Neural cell (in vitro differentiated cells): ENCODE results near the gene KIZ. TPM values are rescaled to one million over a fixed set of nuclear protein-coding genes. Genes with fewer than 3 reads are reported as not detected.

Experiments
- H2AFZ ChIP-seq: fragments of 200-600, 300-800 bp; sonication (generic), shearing (Covaris generic); 2 replicates; pipeline ENCODE4 v1.6.0; 2014; ENCODE audit warnings: low read depth, mild to moderate bottlenecking, antibody characterized with exemption, low read length, moderate library complexity
- H3F3A ChIP-seq: fragments of 200-600 bp; shearing (Covaris generic); 2 replicates; pipeline ENCODE4 v1.6.1; 2016; ENCODE audit warnings: mild to moderate bottlenecking, moderate library complexity, mixed read lengths, antibody characterized with exemption, low read length; ENCODE audit not compliant: insufficient read depth, poor library complexity, severe bottlenecking
- H3K27ac ChIP-seq: fragments of 200-600, 300-800 bp; sonication (generic), shearing (Covaris generic); 2 replicates; pipeline ENCODE4 v1.5.1; 2014; ENCODE audit warnings: mild to moderate bottlenecking, low read length, moderate library complexity
- H3K27me3 ChIP-seq: fragments of 300-800, 200-600 bp; sonication (generic), shearing (Covaris generic); 2 replicates; pipeline ENCODE4 v1.6.0; 2014; ENCODE audit warnings: mild to moderate bottlenecking, low read depth, low read length, moderate library complexity; ENCODE audit not compliant: insufficient read depth
- H3K36me3 ChIP-seq: fragments of 300-800, 200-600 bp; sonication (generic), shearing (Covaris generic); 2 replicates; pipeline ENCODE4 v1.5.1; 2014; ENCODE audit warnings: mild to moderate bottlenecking, antibody characterized with exemption, low read length, moderate library complexity; ENCODE audit not compliant: insufficient read depth
- H3K4me2 ChIP-seq: fragments of 300-800, 200-600 bp; sonication (generic), shearing (Covaris generic); 2 replicates; pipeline ENCODE4 v1.6.0; 2014; ENCODE audit warnings: mild to moderate bottlenecking, low read length
- H3K4me3 ChIP-seq: fragments of 300-800, 200-600 bp; sonication (generic), shearing (Covaris generic); 2 replicates; pipeline ENCODE4 v1.5.1; 2014; ENCODE audit warnings: mild to moderate bottlenecking, low read length, moderate library complexity
- H3K79me2 ChIP-seq: fragments of 200-600 bp; shearing (Covaris generic); replicated peaks from 2 replicates; pipeline ENCODE4 v1.6.0; 2014; ENCODE audit warnings: mild to moderate bottlenecking, low read length, moderate library complexity; ENCODE audit not compliant: insufficient read depth
- H3K9ac ChIP-seq: fragments of 300-800, 200-600 bp; sonication (generic), shearing (Covaris generic); 2 replicates; pipeline ENCODE4 v1.6.1; 2016; ENCODE audit warnings: mild to moderate bottlenecking, low read length, mixed read lengths
- H3K9me2 ChIP-seq: fragments of 200-600 bp; shearing (Covaris generic); 2 replicates; pipeline ENCODE4 v1.6.1; 2016; ENCODE audit warnings: mild to moderate bottlenecking, low read length, mixed read lengths; ENCODE audit not compliant: insufficient read depth
- H3K9me3 ChIP-seq: fragments of 200-600, 300-800 bp; sonication (generic), shearing (Covaris generic); 2 replicates; pipeline ENCODE4 v1.6.1; 2016; ENCODE audit warnings: mild to moderate bottlenecking, mixed run types, low read length, moderate library complexity, mixed read lengths
- H4K20me1 ChIP-seq: fragments of 200-600 bp; shearing (Covaris generic); 2 replicates; pipeline ENCODE4 v1.6.1; 2016; ENCODE audit warnings: mild to moderate bottlenecking, mixed run types; ENCODE audit not compliant: insufficient read depth
- CTCF ChIP-seq: fragments of 450-650 bp; IDR thresholded peaks from 2 replicates; pipeline ENCODE4 v1.5.1; 2014; ENCODE audit warnings: antibody characterized with exemption, mild to moderate bottlenecking, moderate library complexity; ENCODE audit not compliant: poor library complexity, severe bottlenecking
- EP300 ChIP-seq: fragments of 450-650 bp; conservative IDR thresholded peaks from 2 replicates; pipeline ENCODE4 v1.6.1; 2014; ENCODE audit warnings: antibody characterized with exemption, mild to moderate bottlenecking, moderate library complexity; ENCODE audit not compliant: poor library complexity, severe bottlenecking
- EZH2 ChIP-seq: fragments of 200-600, 300-800 bp; shearing (Covaris generic), sonication (generic); IDR thresholded peaks from 2 replicates; pipeline ENCODE4 v1.6.1; 2014; ENCODE audit warnings: antibody characterized with exemption, low read length, borderline replicate concordance, mild to moderate bottlenecking; ENCODE audit not compliant: insufficient read depth, poor library complexity, severe bottlenecking
- MXI1 ChIP-seq: fragments of 450-650 bp; conservative IDR thresholded peaks from 2 replicates; pipeline ENCODE4 v1.6.1; 2014; ENCODE audit warnings: antibody characterized with exemption, mild to moderate bottlenecking; ENCODE audit not compliant: poor library complexity, severe bottlenecking
- POLR2AphosphoS5 ChIP-seq: IDR thresholded peaks from 2 replicates; pipeline ENCODE4 v1.6.1; 2012
- RAD21 ChIP-seq: fragments of 450-650 bp; conservative IDR thresholded peaks from 2 replicates; pipeline ENCODE4 v1.6.1; 2014; ENCODE audit warnings: antibody characterized with exemption, mild to moderate bottlenecking, moderate library complexity
- REST ChIP-seq: IDR thresholded peaks from 2 replicates; pipeline ENCODE4 v1.6.1; 2012; ENCODE audit warnings: borderline replicate concordance
- SMC3 ChIP-seq: fragments of 450-650 bp; conservative IDR thresholded peaks from 2 replicates; pipeline ENCODE4 v1.6.1; 2014; ENCODE audit warnings: antibody characterized with exemption, mild to moderate bottlenecking, moderate library complexity; ENCODE audit not compliant: poor library complexity
- TAF1 ChIP-seq: IDR thresholded peaks from 2 replicates; pipeline ENCODE4 v1.6.1; 2012; ENCODE audit warnings: low read depth
- polyA plus RNA-seq: library from polyadenylated mRNA; depleted of rRNA; stranded (reverse); fragments of >200 nt; gene quantifications from 2 replicates; pipeline ENCODE4 v1.2.3, GENCODE V29; 2014

The KIZ gene
- polyA plus RNA-seq, 1 donor from 2014 or later, result 3.6 TPM

GRCh38 chr20:21288587-21289370, 162.9 kb downstream of the KIZ start:
- Histone ChIP-seq H3K9me3 (no peaks in the 10 kb centered on the region), H3F3A (no peaks in the 10 kb centered on the region), H3K4me2 (no peak overlapping the region), H3K9me2 (no peaks in the 10 kb centered on the region), H3K27me3 (no peaks in the 10 kb centered on the region), H3K4me3 (no peak overlapping the region), H4K20me1 (no peaks in the 10 kb centered on the region), H3K36me3 (no peaks in the 10 kb centered on the region), H3K79me2 (no peaks in the 10 kb centered on the region), H3K9ac (no peak overlapping the region), H3K27ac (no peak overlapping the region), H2AFZ (no peak overlapping the region)
- TF ChIP-seq RAD21 (no peak), EP300 (no peak), POLR2AphosphoS5 (no peak), CTCF (no peak), MXI1 (no peak), SMC3 (no peak)

- TF ChIP-seq REST, result no peak
- no peak for TF ChIP-seq RAD21
- TF ChIP-seq EP300, result no peak
- Histone ChIP-seq H3K79me2 (no peaks in the 10 kb centered on the region), H3K36me3 (no peaks in the 10 kb centered on the region), H3K9me3 (no peaks in the 10 kb centered on the region), H3K27me3 (no peaks in the 10 kb centered on the region), H3K4me3 (no peak overlapping the region), H3K27ac (no peak overlapping the region), H3K4me2 (no peak overlapping the region), H3F3A (no peaks in the 10 kb centered on the region), H4K20me1 (no peaks in the 10 kb centered on the region), H2AFZ (no peak overlapping the region), H3K9me2 (no peaks in the 10 kb centered on the region), H3K9ac (no peak overlapping the region)
Observed at GRCh38 chr20:21289651-21290050, 163.8 kb downstream of the KIZ start.

- no peaks in the 10 kb centered on the region for H3K9me2 ChIP-seq
- H3K4me2 ChIP-seq, result no peak overlapping the region
- H3K27ac ChIP-seq, result no peak overlapping the region
- no peak overlapping the region for H3K9ac ChIP-seq
- H2AFZ ChIP-seq, result no peak overlapping the region
- no peaks in the 10 kb centered on the region for H3K79me2 ChIP-seq
- TF ChIP-seq SMC3 (no peak), REST (no peak), TAF1 (no peak), EZH2 (no peak), RAD21 (no peak), MXI1 (no peak), CTCF (no peak), EP300 (no peak), POLR2AphosphoS5 (no peak)
- H3K9me3 ChIP-seq, result no peaks in the 10 kb centered on the region
- H3K27me3 ChIP-seq, result no peaks in the 10 kb centered on the region
- H3K36me3 ChIP-seq, result no peaks in the 10 kb centered on the region
- no peaks in the 10 kb centered on the region for H3F3A ChIP-seq
- no peaks in the 10 kb centered on the region for H4K20me1 ChIP-seq
- no peak overlapping the region for H3K4me3 ChIP-seq
Observed at GRCh38 chr20:21291026-21291425, 165.1 kb downstream of the KIZ start.
